SU-DHL-6 (cell line): Measurements from ENCODE around the gene SFXN4.

ENCODE experiments used
- H2AFZ ChIP-seq: fragments of 200-600 bp; sonication (generic); 2 replicates; pipeline ENCODE4 v1.6.1; 2014; ENCODE audit warnings: low read depth, mild to moderate bottlenecking, moderate library complexity, mixed read lengths, antibody characterized with exemption, low read length; ENCODE audit not compliant: severe bottlenecking
- H3F3A ChIP-seq: fragments of 200-600 bp; shearing (Covaris generic); 2 replicates; pipeline ENCODE4 v1.6.0; 2016; ENCODE audit warnings: antibody characterized with exemption, mild to moderate bottlenecking; ENCODE audit not compliant: insufficient read depth
- H3K27ac ChIP-seq: fragments of 200-600 bp; sonication (generic); 2 replicates; pipeline ENCODE4 v1.5.1; 2016; ENCODE audit warnings: low read depth, mild to moderate bottlenecking, low read length, moderate library complexity, mixed read lengths
- H3K27me3 ChIP-seq: fragments of 200-600 bp; sonication (generic), shearing (Covaris generic); 2 replicates; pipeline ENCODE4 v1.6.0; 2014; ENCODE audit warnings: mild to moderate bottlenecking, low read length
- H3K36me3 ChIP-seq: fragments of 200-600 bp; sonication (generic); 2 replicates; pipeline ENCODE4 v1.6.1; 2014; ENCODE audit warnings: mild to moderate bottlenecking, low read length, mixed read lengths
- H3K4me2 ChIP-seq: fragments of 300-600, 200-600 bp; shearing (Covaris generic), sonication (generic); 2 replicates; pipeline ENCODE4 v1.6.0; 2014; ENCODE audit warnings: low read length, low read depth, mild to moderate bottlenecking; ENCODE audit not compliant: poor library complexity, severe bottlenecking
- H3K4me3 ChIP-seq: fragments of 200-600 bp; sonication (generic); 2 replicates; pipeline ENCODE4 v1.5.1; 2014; ENCODE audit warnings: antibody characterized with exemption, low read length, mild to moderate bottlenecking, mixed read lengths; ENCODE audit not compliant: insufficient read depth, poor library complexity, severe bottlenecking
- H3K79me2 ChIP-seq: fragments of 200-600 bp; sonication (generic); 2 replicates; pipeline ENCODE4 v1.6.1; 2014; ENCODE audit warnings: mild to moderate bottlenecking, low read length, moderate library complexity; ENCODE audit not compliant: insufficient read depth
- H3K9ac ChIP-seq: fragments of 200-600 bp; sonication (generic); 2 replicates; pipeline ENCODE4 v1.7.0; 2014; ENCODE audit warnings: mild to moderate bottlenecking, low read length
- H3K9me2 ChIP-seq: fragments of 200-600 bp; sonication (generic); replicated peaks from 2 replicates; pipeline ENCODE4 v1.6.1; 2014; ENCODE audit warnings: low read length; ENCODE audit not compliant: insufficient read depth
- H3K9me3 ChIP-seq: fragments of 200-600 bp; sonication (generic); 2 replicates; pipeline ENCODE4 v1.6.1; 2014; ENCODE audit warnings: low read length, mixed read lengths; ENCODE audit not compliant: insufficient read depth
- H4K20me1 ChIP-seq: fragments of 200-600 bp; sonication (generic); 2 replicates; pipeline ENCODE4 v1.6.1; 2014; ENCODE audit warnings: low read depth, mild to moderate bottlenecking, antibody characterized with exemption, low read length, moderate library complexity, mixed read lengths
- CTCF ChIP-seq: fragments of 200-600 bp; sonication (generic); IDR thresholded peaks from one replicate; pipeline ENCODE4 v1.5.1; 2017; ENCODE audit warnings: antibody characterized with exemption, mild to moderate bottlenecking, low read length, moderate library complexity; ENCODE audit not compliant: insufficient read depth, poor library complexity, severe bottlenecking
- EZH2phosphoT487 ChIP-seq: fragments of 200-600 bp; sonication (generic), shearing (Covaris generic); conservative IDR thresholded peaks from 2 replicates; pipeline ENCODE4 v1.6.1; 2018; ENCODE audit warnings: mild to moderate bottlenecking, antibody characterized with exemption, low read length, moderate library complexity, mixed read lengths

Gene SFXN4

GRCh38 chr10:119118231-119118630 lies 47.3 kb downstream of the SFXN4 start:
- H3K4me2 ChIP-seq = no peak overlapping the region
- H3K36me3 ChIP-seq = peaks cover 13% of the 10 kb centered on the region; the same call in 1 of the 2 replicates
- no peak overlapping the region for H3K4me3 ChIP-seq

GRCh38 chr10:119116326-119116951 lies 49.1 kb downstream of the SFXN4 start:
- no peak for TF ChIP-seq CTCF
- no peak for TF ChIP-seq EZH2phosphoT487
- no peaks in the 10 kb centered on the region for H4K20me1 ChIP-seq
- H3F3A ChIP-seq = peaks cover 24% of the 10 kb centered on the region
- H3K27me3 ChIP-seq = no peaks in the 10 kb centered on the region
- no peaks in the 10 kb centered on the region for H3K9me3 ChIP-seq
- H3K4me3 ChIP-seq = no peak overlapping the region
- no peak overlapping the region for H3K27ac ChIP-seq
- peaks cover 19% of the 10 kb centered on the region; the same call in 1 of the 2 replicates for H3K36me3 ChIP-seq
- H3K79me2 ChIP-seq = peaks cover 3% of the 10 kb centered on the region; the same call in 1 of the 2 replicates
- no peaks in the 10 kb centered on the region for H3K9me2 ChIP-seq
- H3K9ac ChIP-seq = no peak overlapping the region
- H2AFZ ChIP-seq = no peak overlapping the region
- H3K4me2 ChIP-seq = no peak overlapping the region

More at GRCh38 chr10:119118231-119118630, 47.3 kb downstream of the SFXN4 start:
- Histone ChIP-seq H3K27ac (no peak overlapping the region), H3K9me2 (no peaks in the 10 kb centered on the region), H2AFZ (no peak overlapping the region), H3K9me3 (no peaks in the 10 kb centered on the region), H4K20me1 (no peaks in the 10 kb centered on the region), H3K79me2 (peaks cover 3% of the 10 kb centered on the region; the same call in 1 of the 2 replicates), H3K9ac (no peak overlapping the region), H3K27me3 (no peaks in the 10 kb centered on the region), H3F3A (peaks cover 28% of the 10 kb centered on the region)
- no peak for TF ChIP-seq EZH2phosphoT487
- no peak for TF ChIP-seq CTCF

- no peak for TF ChIP-seq EZH2phosphoT487
- no peak for TF ChIP-seq CTCF
- Histone ChIP-seq H3K9me3 (no peaks in the 10 kb centered on the region), H3K27me3 (no peaks in the 10 kb centered on the region), H3F3A (peaks cover 27% of the 10 kb centered on the region), H2AFZ (no peak overlapping the region), H3K79me2 (peaks cover 3% of the 10 kb centered on the region; the same call in 1 of the 2 replicates), H3K4me3 (no peak overlapping the region), H3K4me2 (no peak overlapping the region), H3K9ac (no peak overlapping the region), H3K27ac (no peak overlapping the region), H3K36me3 (peaks cover 19% of the 10 kb centered on the region; the same call in 1 of the 2 replicates), H4K20me1 (no peaks in the 10 kb centered on the region), H3K9me2 (no peaks in the 10 kb centered on the region)
Measured at GRCh38 chr10:119115926-119116325, 49.6 kb downstream of the SFXN4 start.
